IMR-90 (cell line): ENCODE results near the gene CDHR4. TPM values are rescaled to one million over a fixed set of nuclear protein-coding genes. Genes with fewer than 3 reads are reported as not detected.

Source experiments
- ATAC-seq: fragments of 200-7000 bp; cut with Tn5 transposase; 2 replicates; pipeline ENCODE4 v1.9.1; 2020; ENCODE audit warnings: low read depth, mild to moderate bottlenecking, moderate library complexity
- BruUV-seq: library from RNA; stranded (reverse); fragments of 400-500 nt; replicated peaks from 2 replicates; lab custom pipeline; 2021; lab: Mats Ljungman, UMichigan
- CTCF ChIA-PET: fragments of 300-600 bp; formaldehyde crosslinking; extraction: SDS; loops from one replicate; lab custom pipeline; 2021; ENCODE audit warnings: antibody characterized with exemption; lab: Yijun Ruan, JAX
- POLR2A ChIA-PET: fragments of 300-600 bp; sonication (Branson Sonifier 250); formaldehyde crosslinking; loops from one replicate; lab custom pipeline; 2022; ENCODE audit warnings: antibody characterized with exemption; ENCODE audit not compliant: unreplicated experiment; lab: Charles Lee
- DNase-seq: peaks from one replicate; pipeline ENCODE4 v3.0.0; 2013
- H2AFZ ChIP-seq: replicated peaks from 2 replicates; pipeline ENCODE3; 2013; ENCODE audit warnings: low read length, mild to moderate bottlenecking; ENCODE audit not compliant: poor library complexity
- H2AK5ac ChIP-seq: 2 replicates; pipeline ENCODE4 v1.6.1; 2013; ENCODE audit warnings: low read depth, low read length, inconsistent platforms
- H2AK9ac ChIP-seq: replicated peaks from 2 replicates; pipeline ENCODE3; 2013; ENCODE audit warnings: mild to moderate bottlenecking, low read depth, low read length, moderate library complexity; ENCODE audit not compliant: poor library complexity
- H2BK120ac ChIP-seq: 2 replicates; pipeline ENCODE4 v1.6.1; 2013; ENCODE audit warnings: low read depth, low read length, inconsistent platforms
- H2BK15ac ChIP-seq: 3 replicates; pipeline ENCODE4 v1.6.1; 2013; ENCODE audit warnings: low read depth, low read length, inconsistent platforms
- H2BK20ac ChIP-seq: 2 replicates; pipeline ENCODE4 v1.6.1; 2013; ENCODE audit warnings: low read depth, mild to moderate bottlenecking, inconsistent platforms, low read length, moderate library complexity
- H2BK5ac ChIP-seq: 2 replicates; pipeline ENCODE4 v1.6.1; 2013; ENCODE audit warnings: mild to moderate bottlenecking, low read depth, low read length, inconsistent platforms; ENCODE audit not compliant: poor library complexity, severe bottlenecking
- H3K14ac ChIP-seq: replicated peaks from 2 replicates; pipeline ENCODE4 v1.6.1; 2013; ENCODE audit warnings: low read depth, low read length, inconsistent platforms
- H3K18ac ChIP-seq: 2 replicates; pipeline ENCODE4 v1.6.1; 2013; ENCODE audit warnings: low read depth, low read length, control low read depth
- H3K23ac ChIP-seq: 2 replicates; pipeline ENCODE4 v1.6.1; 2013; ENCODE audit warnings: low read depth, low read length, inconsistent platforms
- H3K27ac ChIP-seq: 2 replicates; pipeline ENCODE4 v1.5.1; 2013; ENCODE audit warnings: mild to moderate bottlenecking, control low read depth, low read length; ENCODE audit not compliant: insufficient read depth
- H3K27me3 ChIP-seq: 2 replicates; pipeline ENCODE4 v1.6.1; 2013; ENCODE audit warnings: low read length; ENCODE audit not compliant: control insufficient read depth, insufficient read depth
- H3K36me3 ChIP-seq: 2 replicates; pipeline ENCODE4 v1.6.1; 2013; ENCODE audit warnings: low read length, mixed read lengths; ENCODE audit not compliant: control insufficient read depth, insufficient read depth
- H3K4ac ChIP-seq: 2 replicates; pipeline ENCODE4 v1.6.1; 2013; ENCODE audit warnings: low read depth, low read length, inconsistent platforms
- H3K4me1 ChIP-seq: 2 replicates; pipeline ENCODE4 v1.6.1; 2013; ENCODE audit warnings: low read length, mixed read lengths; ENCODE audit not compliant: control insufficient read depth, insufficient read depth
- H3K4me2 ChIP-seq: 2 replicates; pipeline ENCODE4 v1.6.1; 2013; ENCODE audit warnings: low read depth, mild to moderate bottlenecking, control low read depth, low read length, moderate library complexity
- H3K4me3 ChIP-seq: 2 replicates; pipeline ENCODE4 v1.5.1; 2013; ENCODE audit warnings: low read depth, mild to moderate bottlenecking, control low read depth, low read length, moderate library complexity; ENCODE audit not compliant: insufficient read depth
- H3K56ac ChIP-seq: 2 replicates; pipeline ENCODE4 v1.6.1; 2013; ENCODE audit warnings: low read length, inconsistent platforms; ENCODE audit not compliant: insufficient read depth; ENCODE audit errors: extremely low read depth
- H3K79me1 ChIP-seq, 2 experiments: 2 replicates each; pipeline ENCODE4 v1.6.1; 2013; ENCODE audit warnings: low read length in 2 of 2, inconsistent platforms in 1 of 2, low read depth in 1 of 2
- H3K9ac ChIP-seq: 2 replicates; pipeline ENCODE4 v1.6.1; 2013; ENCODE audit warnings: low read depth, low read length, control low read depth
- H3K9me1 ChIP-seq: 2 replicates; pipeline ENCODE4 v1.6.1; 2013; ENCODE audit warnings: low read length, inconsistent platforms; ENCODE audit not compliant: insufficient read depth
- H3K9me3 ChIP-seq: 2 replicates; pipeline ENCODE4 v1.6.1; 2013; ENCODE audit warnings: low read length; ENCODE audit not compliant: control insufficient read depth, insufficient read depth
- H4K20me1 ChIP-seq: 2 replicates; pipeline ENCODE4 v1.6.1; 2013; ENCODE audit warnings: low read length, inconsistent platforms; ENCODE audit not compliant: insufficient read depth
- H4K5ac ChIP-seq: 2 replicates; pipeline ENCODE4 v1.6.1; 2013; ENCODE audit warnings: mild to moderate bottlenecking, low read depth, low read length, control low read depth
- H4K8ac ChIP-seq, 2 experiments: 2 replicates each; pipeline ENCODE4 v1.6.1; 2013; ENCODE audit warnings: low read depth in 2 of 2, low read length in 2 of 2, control low read depth in 1 of 2, inconsistent platforms in 1 of 2
- H4K91ac ChIP-seq: 2 replicates; pipeline ENCODE4 v1.6.1; 2013; ENCODE audit warnings: low read depth, low read length, inconsistent platforms; ENCODE audit not compliant: insufficient read depth
- BHLHE40 ChIP-seq: fragments of 150-350 bp; IDR thresholded peaks from 2 replicates; pipeline ENCODE4 v1.6.1; 2016; ENCODE audit warnings: mild to moderate bottlenecking, low read depth, low read length
- MXI1 ChIP-seq: IDR thresholded peaks from 2 replicates; pipeline ENCODE4 v1.6.1; 2012; ENCODE audit warnings: low read depth, mild to moderate bottlenecking, low read length, moderate library complexity, borderline replicate concordance
- RAD21 ChIP-seq: IDR thresholded peaks from 2 replicates; pipeline ENCODE4 v1.6.1; 2012; ENCODE audit warnings: low read length, improper control_type of control experiment
- RFX5 ChIP-seq: IDR thresholded peaks from 2 replicates; pipeline ENCODE4 v1.8.0; 2012; ENCODE audit warnings: low read depth, mild to moderate bottlenecking, low read length, moderate library complexity
- WGBS, 2 experiments: methylation state at CpG; one replicate each; pipeline versions ENCODE4 v1.1.5 to v1.1.7; 2013; ENCODE audit warnings: missing lambda C conversion rate in 2 of 2; ENCODE audit not compliant: insufficient read length in 1 of 2; ENCODE audit errors: extremely low coverage in 2 of 2; 5-methylcytosine and 5-hydroxymethylcytosine counted together
- dilution Hi-C: fragments of 300-500 bp; cut with HindIII; formaldehyde crosslinking; loops from one replicate; pipeline ENCODE4 v1.14.3; 2018; ENCODE audit warnings: low sequenced_read_pairs; ENCODE audit not compliant: unreplicated experiment
- in situ Hi-C: fragments of 300-500 bp; cut with MboI; formaldehyde crosslinking; loops from 3 replicates; pipeline ENCODE4 v1.14.3; 2019; ENCODE audit warnings: low sequenced_read_pairs, inconsistent platforms, mixed read lengths
- intact Hi-C: fragments of 100-400 bp; cut with micrococcal nuclease; formaldehyde crosslinking; loops from 2 replicates; pipeline ENCODE4 v1.10.0; 2022
- polyA plus RNA-seq, 3 experiments: library from polyadenylated mRNA; depleted of rRNA; stranded (reverse); fragments of >200 nt; gene quantifications; 2 replicates each; pipeline ENCODE4 v1.2.3, GENCODE V29; 2012; ENCODE audit warnings: low replicate concordance in 1 of 3
- total RNA-seq: library from RNA; depleted of rRNA; stranded (reverse); fragments of >200 nt; gene quantifications from 2 replicates; pipeline ENCODE4 v1.2.3, GENCODE V29; 2012

The CDHR4 gene
- total and polyA plus RNA-seq, 2 of the 4 experiments (the other 2 are of a cell fraction), result not detected

DNA sequence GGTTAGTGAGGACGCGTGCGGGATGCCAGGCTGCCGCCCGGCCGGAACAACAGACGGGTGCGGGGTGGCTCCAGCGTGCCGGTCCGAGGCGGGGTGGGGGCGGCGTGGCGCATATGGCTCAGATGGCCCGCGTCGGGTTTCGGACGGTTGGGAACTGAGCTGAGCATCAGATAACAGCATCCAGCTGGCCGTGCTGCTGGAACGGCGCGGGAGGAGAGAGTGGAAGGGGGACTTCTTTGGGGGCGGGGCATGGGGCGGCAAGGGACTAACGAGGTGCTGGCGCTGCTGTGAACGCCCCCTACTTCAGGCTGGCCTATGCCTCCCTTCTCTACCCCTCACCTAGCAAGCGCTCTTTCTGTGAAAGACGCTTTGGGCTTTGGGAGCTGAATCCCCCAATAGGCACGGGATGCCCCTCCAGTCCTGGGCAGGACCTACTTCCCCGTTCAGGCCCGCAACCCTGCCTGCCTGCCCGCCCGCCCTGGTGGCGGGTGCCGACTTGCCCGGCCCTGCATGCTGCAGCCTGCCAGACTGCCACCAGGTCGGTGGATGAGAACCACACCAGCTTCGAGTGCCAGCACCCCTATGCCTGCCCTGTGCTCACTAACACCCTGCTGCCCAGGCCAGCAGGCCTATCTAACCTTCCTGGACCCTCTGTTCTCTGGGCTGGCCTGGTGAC is 3.9 kb upstream of the CDHR4 start:
- Histone ChIP-seq H3K27me3 (no peaks in the 10 kb centered on the region), H4K20me1 (no peaks in the 10 kb centered on the region), H3K4me1 (peaks cover 36% of the 10 kb centered on the region), H2AK5ac (peak overlapping the region; percentile 10), H2AFZ (peak overlapping the region; percentile 97), H3K9ac (peak overlapping the region; percentile 72), H3K27ac (peak overlapping the region; percentile 81), H4K91ac (no peak overlapping the region; the same call in 1 of the 2 replicates), H3K36me3 (no peaks in the 10 kb centered on the region; the same call in 1 of the 2 replicates), H3K4me3 (peak overlapping the region; percentile 79), H3K79me1 (peaks cover 0 to 9% of the 10 kb centered on the region in 2 experiments; a peak in 1 of 4 replicates), H3K9me3 (no peaks in the 10 kb centered on the region), H4K8ac (peak overlapping the region; percentile 65 to 82; a peak in 3 of 4 replicates), H3K14ac (peak overlapping the region; percentile 83), H2BK5ac (peak overlapping the region; percentile 42), H2BK120ac (peak overlapping the region; percentile 32; the same call in 1 of the 2 replicates), H2BK20ac (no peak overlapping the region), H3K56ac (no peak overlapping the region), H3K4ac (peak overlapping the region; percentile 86), H3K4me2 (peak overlapping the region; percentile 98), H3K23ac (peak overlapping the region; percentile 83), H3K9me1 (peaks cover 11% of the 10 kb centered on the region; the same call in 1 of the 2 replicates), H2BK15ac (no peak overlapping the region), H4K5ac (0 out of 2 replicates have a peak overlapping the region, but pooled peaks have one; percentile 21), H2AK9ac (peak overlapping the region; percentile 93), H3K18ac (peak overlapping the region; percentile 44; the same call in 1 of the 2 replicates)
- in situ Hi-C loops, result no loop called here
- WGBS, 2 experiments, result 2% methylated on average over 20 of the region's 41 CpGs; no CpG with 5 or more reads in 1 of the 2 experiments
- TF ChIP-seq RAD21 (no peak), BHLHE40 (0 out of 2 replicates have a peak, but pooled peaks have one; percentile 16), MXI1 (0 out of 2 replicates have a peak, but pooled peaks have one; percentile 6), RFX5 (no peak)
- ATAC-seq, result peak; percentile 28
- CTCF ChIA-PET, result interaction anchor here (1.1 to 4.6 kb wide), 9 partner anchors 11 to 103 kb away, joined by 3 to 33 read pairs (median 5); partner anchors contain the start of gene UBA7
- BruUV-seq, result no TSS peak
- peak; percentile 39 for DNase-seq
- POLR2A ChIA-PET, result interaction anchor here (0.6 to 1.5 kb wide), 4 partner anchors 10 to 769 kb away, joined by 4 to 9 read pairs (median 6); partner anchors contain the start of genes IP6K1 and UBA7
- dilution Hi-C loops, result no loop called here
- intact Hi-C loops, result loop anchor here (5.0 kb wide), 1 partner anchor 289 kb away; no protein-coding TSS in a partner anchor
